SK-N-DZ (cell line): Measurements from ENCODE around the gene PPIL1.

Experiments used
- DNase-seq: peaks from one replicate; pipeline ENCODE4 v3.0.0-alpha.2; 2015; ENCODE audit warnings: low spot score

Gene PPIL1

GRCh38 chr6:36888654-36889481 lies 14.3 kb upstream of the PPIL1 start:
- no peak for DNase-seq

- no peak for DNase-seq
These were observed 13.6 kb upstream of the PPIL1 start for GRCh38 chr6:36888115-36888643.

- DNase-seq = no peak
These were observed 12.5 kb upstream of the PPIL1 start for GRCh38 chr6:36886950-36887618.

- peak; percentile 99 for DNase-seq
These were observed 11.1 kb upstream of the PPIL1 start, which contains the start of gene C6orf89 for GRCh38 chr6:36885461-36886401. Gene C6orf89, plus strand, starts transcription at chr6:36885952. Its CDS starts 13,493 bp downstream, at chr6:36899445.

GRCh38 chr6:36884610-36885009 lies 10.0 kb upstream of the PPIL1 start:
- DNase-seq = no peak

- DNase-seq = no peak
These were observed 639 bp upstream of the PPIL1 start for GRCh38 chr6:36875250-36875633.

- DNase-seq = no peak
These were observed 776 bp downstream of the PPIL1 start for GRCh38 chr6:36873612-36874442.

- DNase-seq = no peak
These were observed 1.5 kb downstream of the PPIL1 start for GRCh38 chr6:36873115-36873514.

- DNase-seq = no peak
These were observed 2.9 kb downstream of the PPIL1 start for GRCh38 chr6:36871686-36872085.

GRCh38 chr6:36867471-36868224 lies 7.0 kb downstream of the PPIL1 start:
- no peak for DNase-seq

GRCh38 chr6:36865835-36866234 lies 8.8 kb downstream of the PPIL1 start:
- DNase-seq = no peak

- no peak for DNase-seq
These were observed 10.7 kb downstream of the PPIL1 start for GRCh38 chr6:36863670-36864540.

GRCh38 chr6:36862848-36863382 lies 11.7 kb downstream of the PPIL1 start:
- no peak for DNase-seq

- no peak for DNase-seq
These were observed 12.3 kb downstream of the PPIL1 start for GRCh38 chr6:36862164-36862847.

- DNase-seq = no peak
These were observed 14.5 kb downstream of the PPIL1 start for GRCh38 chr6:36860126-36860525.

- DNase-seq = no peak
These were observed 16.1 kb downstream of the PPIL1 start for GRCh38 chr6:36858407-36858981.

GRCh38 chr6:36857325-36857724 lies 17.3 kb downstream of the PPIL1 start:
- DNase-seq = no peak

GRCh38 chr6:36856277-36856676 lies 18.3 kb downstream of the PPIL1 start:
- no peak for DNase-seq
